Measurements from ENCODE around the gene TMEM229A. TPM values are rescaled to one million over a fixed set of nuclear protein-coding genes. Genes with fewer than 3 reads are reported as not detected.
"Not testable (repeated sequence)": the region's sequence is repeated elsewhere in the genome, so short reads cannot be mapped to it uniquely, and the experiment has no call there.

TMEM229A gene
- total RNA-seq (2021; fragmentation: NEBNext Ultra II Directional; extraction: Animal tissue kit (Norgen Biotek cat#: 25700)) = not detected
- long read RNA-seq = 0 reads

- peaks cover 25% of the 10 kb centered on the region for H3K9me3 Mint-ChIP-seq
- TF ChIP-seq, protein P1, sequence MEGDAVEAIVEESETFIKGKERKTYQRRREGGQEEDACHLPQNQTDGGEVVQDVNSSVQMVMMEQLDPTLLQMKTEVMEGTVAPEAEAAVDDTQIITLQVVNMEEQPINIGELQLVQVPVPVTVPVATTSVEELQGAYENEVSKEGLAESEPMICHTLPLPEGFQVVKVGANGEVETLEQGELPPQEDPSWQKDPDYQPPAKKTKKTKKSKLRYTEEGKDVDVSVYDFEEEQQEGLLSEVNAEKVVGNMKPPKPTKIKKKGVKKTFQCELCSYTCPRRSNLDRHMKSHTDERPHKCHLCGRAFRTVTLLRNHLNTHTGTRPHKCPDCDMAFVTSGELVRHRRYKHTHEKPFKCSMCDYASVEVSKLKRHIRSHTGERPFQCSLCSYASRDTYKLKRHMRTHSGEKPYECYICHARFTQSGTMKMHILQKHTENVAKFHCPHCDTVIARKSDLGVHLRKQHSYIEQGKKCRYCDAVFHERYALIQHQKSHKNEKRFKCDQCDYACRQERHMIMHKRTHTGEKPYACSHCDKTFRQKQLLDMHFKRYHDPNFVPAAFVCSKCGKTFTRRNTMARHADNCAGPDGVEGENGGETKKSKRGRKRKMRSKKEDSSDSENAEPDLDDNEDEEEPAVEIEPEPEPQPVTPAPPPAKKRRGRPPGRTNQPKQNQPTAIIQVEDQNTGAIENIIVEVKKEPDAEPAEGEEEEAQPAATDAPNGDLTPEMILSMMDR (IDR thresholded peaks at IDR 0.05) = no peak
- H3K27ac Mint-ChIP-seq = no peak within 1 kb of the TSS
- H3K4me3 Mint-ChIP-seq = no peak within 1 kb of the TSS
- DNase-seq = no peak
- H3K27me3 Mint-ChIP-seq (ENCODE audit: insufficient read depth) = peaks cover 4% of the 10 kb centered on the region
- H3K4me1 Mint-ChIP-seq (ENCODE audit: low read depth) = no peaks in the 10 kb centered on the region
- H3K36me3 Mint-ChIP-seq (ENCODE audit: low read depth) = peaks cover 4% of the 10 kb centered on the region; the same call in 1 of the 2 replicates
Measured at GRCh38 chr7:124032369-124033094, at the start of gene TMEM229A. TSS of gene TMEM229A (minus strand) at chr7:124033067. CDS start at chr7:124033003, 64 bp downstream.

- H3K4me1 Mint-ChIP-seq (ENCODE audit: low read depth); H3K36me3 Mint-ChIP-seq (ENCODE audit: low read depth); H3K27ac Mint-ChIP-seq; DNase-seq; H3K4me3 Mint-ChIP-seq; H3K27me3 Mint-ChIP-seq (ENCODE audit: insufficient read depth): not testable (repeated sequence)
- H3K9me3 Mint-ChIP-seq = peaks cover 18% of the 10 kb centered on the region
Measured at GRCh38 chr7:124082234-124082633, 49.4 kb upstream of the TMEM229A start.

DNA sequence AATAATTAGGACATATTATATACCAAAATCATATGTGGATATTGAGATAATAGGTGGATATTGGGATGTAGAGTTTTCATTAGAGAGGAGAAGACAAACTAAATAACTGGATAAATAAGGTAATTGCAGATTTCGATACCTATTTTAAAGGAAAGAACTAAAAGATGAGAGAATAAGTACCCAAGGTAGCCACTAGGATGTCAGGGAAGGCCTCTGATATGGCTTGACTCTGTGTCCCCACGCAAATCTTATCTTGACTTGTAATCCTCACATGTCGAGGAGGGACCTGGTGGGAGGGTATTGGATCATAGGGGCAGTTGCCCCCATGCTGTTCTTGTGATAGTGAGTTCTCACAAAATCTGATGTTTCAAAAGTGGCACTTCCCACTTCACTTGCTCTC lies 44.7 kb upstream of the TMEM229A start:
- Mint-ChIP-seq H3K4me1 (ENCODE audit: low read depth) (peaks cover 10% of the 10 kb centered on the region), H3K27ac (no peak overlapping the region), H3K4me3 (no peak overlapping the region), H3K9me3 (peaks cover 4% of the 10 kb centered on the region; the same call in 1 of the 2 replicates), H3K36me3 (ENCODE audit: low read depth) (no peaks in the 10 kb centered on the region), H3K27me3 (ENCODE audit: insufficient read depth) (no peaks in the 10 kb centered on the region)
- no peak for DNase-seq
- TF ChIP-seq, protein P1 (IDR thresholded peaks at IDR 0.05) = peak; percentile 19; the same call in 1 of the 2 replicates

- DNase-seq = no peak
- TF ChIP-seq, protein P1 (IDR thresholded peaks at IDR 0.05) = no peak
- Mint-ChIP-seq H3K36me3 (ENCODE audit: low read depth) (no peaks in the 10 kb centered on the region), H3K9me3 (peaks cover 4% of the 10 kb centered on the region; the same call in 1 of the 2 replicates), H3K27ac (no peak overlapping the region), H3K27me3 (ENCODE audit: insufficient read depth) (no peaks in the 10 kb centered on the region), H3K4me3 (no peak overlapping the region), H3K4me1 (ENCODE audit: low read depth) (peaks cover 11% of the 10 kb centered on the region)
Measured at GRCh38 chr7:124076841-124077240, 44.0 kb upstream of the TMEM229A start.

- Mint-ChIP-seq H3K4me3 (no peak overlapping the region), H3K27me3 (ENCODE audit: insufficient read depth) (no peaks in the 10 kb centered on the region), H3K9me3 (peaks cover 7% of the 10 kb centered on the region; the same call in 1 of the 2 replicates), H3K27ac (no peak overlapping the region), H3K36me3 (ENCODE audit: low read depth) (no peaks in the 10 kb centered on the region), H3K4me1 (ENCODE audit: low read depth) (peaks cover 11% of the 10 kb centered on the region)
- DNase-seq = no peak
- TF ChIP-seq, protein P1 (IDR thresholded peaks at IDR 0.05) = no peak
Measured at GRCh38 chr7:124074007-124074406, 41.1 kb upstream of the TMEM229A start.

DNA sequence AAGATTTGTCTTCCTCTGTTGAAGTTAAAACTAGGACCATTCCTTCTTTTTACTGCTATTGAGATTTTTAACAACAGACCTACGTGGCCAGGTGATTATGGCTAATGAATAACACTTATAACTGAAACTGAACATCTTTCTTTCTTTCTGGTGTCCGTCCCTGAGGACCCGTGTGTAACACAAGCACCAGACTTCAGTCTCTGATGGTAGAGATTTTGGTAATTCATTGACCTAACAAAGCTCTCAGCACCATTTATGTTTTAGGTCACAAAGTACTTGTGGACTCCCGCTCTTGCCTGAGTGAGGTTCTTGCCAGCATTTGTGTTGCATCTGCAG lies 40.4 kb upstream of the TMEM229A start:
- TF ChIP-seq, protein P1 (IDR thresholded peaks at IDR 0.05) = no peak
- Mint-ChIP-seq H3K4me3 (no peak overlapping the region), H3K36me3 (ENCODE audit: low read depth) (no peaks in the 10 kb centered on the region), H3K9me3 (peaks cover 10% of the 10 kb centered on the region), H3K27me3 (ENCODE audit: insufficient read depth) (no peaks in the 10 kb centered on the region), H3K4me1 (ENCODE audit: low read depth) (peaks cover 11% of the 10 kb centered on the region), H3K27ac (no peak overlapping the region)
- DNase-seq = no peak

Measured in HFFc6 (cell line).